K562 (cell line): ENCODE data around the gene NPIPB6. TPM values are rescaled to one million over a fixed set of nuclear protein-coding genes. Genes with fewer than 3 reads are reported as not detected.
A peak's percentile ranks its signal among the peaks of the same experiment; 100 is the strongest.

Source experiments
- BCOR ChIP-seq: fragments of 450-650 bp; IDR thresholded peaks from 2 replicates; pipeline ENCODE4 v1.6.1; 2016
- BDP1 ChIP-seq: IDR thresholded peaks from 3 replicates; pipeline ENCODE4 v1.6.1; 2011; ENCODE audit not compliant: insufficient read length, insufficient read depth
- CC2D1A ChIP-seq: fragments of 450-650 bp; IDR thresholded peaks from 2 replicates; pipeline ENCODE4 v1.6.1; 2017; ENCODE audit warnings: mild to moderate bottlenecking
- FOXA1 ChIP-seq: fragments of 450-650 bp; IDR thresholded peaks from 2 replicates; pipeline ENCODE4 v1.6.1; 2016; ENCODE audit warnings: mild to moderate bottlenecking, borderline replicate concordance
- GATAD2B ChIP-seq: fragments of 450-650 bp; IDR thresholded peaks from 2 replicates; pipeline ENCODE4 v1.6.1; 2017; ENCODE audit warnings: mild to moderate bottlenecking, borderline replicate concordance
- JUND ChIP-seq, 2 experiments: IDR thresholded peaks; 2 replicates in 1 of 2; 3 replicates in 1 of 2; pipeline ENCODE4 v1.6.1; 2011; ENCODE audit warnings: borderline replicate concordance in 2 of 2, low read depth in 2 of 2, low read length in 2 of 2, improper control_type of control experiment in 1 of 2, missing biosample characterization in 1 of 2, missing genetic modification characterization in 1 of 2, missing genetic modification reagents in 1 of 2
- KAT2B ChIP-seq: IDR thresholded peaks from one replicate; pipeline ENCODE4 v1.6.1; 2012; ENCODE audit warnings: low read depth, mild to moderate bottlenecking, control low read depth, inconsistent platforms, low read length, moderate library complexity
- MTA3 ChIP-seq: fragments of 450-650 bp; formaldehyde crosslinking; IDR thresholded peaks from 2 replicates; pipeline ENCODE4 v1.6.1; 2017; ENCODE audit warnings: mild to moderate bottlenecking, borderline replicate concordance
- MXI1 ChIP-seq: IDR thresholded peaks from 2 replicates; pipeline ENCODE4 v1.6.1; 2011; ENCODE audit warnings: low read depth, mild to moderate bottlenecking, improper control_type of control experiment, low read length
- NR2C1 ChIP-seq, 2 experiments: fragments of 450-650 bp; IDR thresholded peaks; 2 replicates each; pipeline ENCODE4 v1.6.1; 2017; ENCODE audit warnings: mild to moderate bottlenecking in 2 of 2, antibody characterized with exemption in 1 of 2, inconsistent platforms in 1 of 2, missing compliant biosample characterization in 1 of 2, missing genetic modification characterization in 1 of 2
- POLR3A ChIP-seq: IDR thresholded peaks from 2 replicates; pipeline ENCODE4 v1.6.1; 2011; ENCODE audit warnings: borderline replicate concordance, mild to moderate bottlenecking, moderate library complexity; ENCODE audit not compliant: insufficient read length, insufficient read depth; ENCODE audit errors: extremely low read depth
- RBFOX2 ChIP-seq: fragments of 200-400 bp; formaldehyde crosslinking; IDR thresholded peaks from 2 replicates; pipeline ENCODE4 v1.6.1; 2017; ENCODE audit warnings: low read depth, mild to moderate bottlenecking, low read length, moderate library complexity
- RBM39 ChIP-seq: fragments of 200-400 bp; formaldehyde crosslinking; optimal IDR thresholded peaks from 2 replicates; pipeline ENCODE3; 2018; ENCODE audit warnings: low read depth, low read length
- REST ChIP-seq, 2 experiments: fragments of 450-650 bp; formaldehyde crosslinking in 1 of 2; IDR thresholded peaks; 2 replicates each; pipeline versions ENCODE4 v1.4.0 to v1.6.1; 2014 to 2020; ENCODE audit warnings: mild to moderate bottlenecking in 2 of 2, borderline replicate concordance in 1 of 2, low read depth in 1 of 2
- SMC3 ChIP-seq: conservative IDR thresholded peaks from 2 replicates; pipeline ENCODE4 v1.6.1; 2011; ENCODE audit warnings: low read depth, low read length, improper control_type of control experiment; ENCODE audit not compliant: insufficient read depth
- SRSF1 ChIP-seq: fragments of 200-400 bp; formaldehyde crosslinking; IDR thresholded peaks from 2 replicates; pipeline ENCODE4 v1.6.1; 2017; ENCODE audit warnings: mild to moderate bottlenecking, low read depth, low read length, moderate library complexity
- STAG1 ChIP-seq: sonication (generic); formaldehyde crosslinking; IDR thresholded peaks from 2 replicates; pipeline ENCODE4 v1.5.0; 2020; ENCODE audit warnings: missing genetic modification reagents, borderline replicate concordance
- ZNF140 ChIP-seq: fragments of 250-450 bp; sonication (Bioruptor Pico); IDR thresholded peaks from 2 replicates; pipeline ENCODE4 v1.8.0; 2021; ENCODE audit warnings: moderate library complexity, mild to moderate bottlenecking, inconsistent platforms
- ZNF668 ChIP-seq: fragments of 250-450 bp; sonication (Bioruptor Pico); IDR thresholded peaks from 2 replicates; pipeline ENCODE4 v1.8.0; 2022; ENCODE audit warnings: mild to moderate bottlenecking, inconsistent platforms
- polyA plus RNA-seq, 8 experiments: library from polyadenylated mRNA; depleted of rRNA in 4 of 8; stranded (reverse) in 5 of 8; unstranded in 3 of 8; fragments of >200 nt; fragmentation: Nextera tagmentation in 2 of 8; fragmentation: Illumina TruSeq in 1 of 8; extraction: Ambion mirVana in 2 of 8; extraction: Trizol in 1 of 8; gene quantifications; 2 replicates each; pipeline versions ENCODE4 v1.2.1 to v1.2.3, GENCODE V29; 2011 to 2014; ENCODE audit warnings: inconsistent platforms in 1 of 8, missing spikeins in 1 of 8
- total RNA-seq, 7 experiments: library from RNA; depleted of rRNA in 6 of 7; stranded (reverse); fragments of >200 nt in 6 of 7; fragmentation: Illumina TruSeq in 2 of 7; extraction: Trizol in 2 of 7; gene quantifications; 2 replicates each; pipeline versions ENCODE4 v1.2.1 to v1.2.3, GENCODE V29; 2011 to 2021; ENCODE audit warnings: low replicate concordance in 1 of 7

The NPIPB6 gene
- total and polyA plus RNA-seq, 9 of the 15 experiments (the other 6 are each of a cell fraction or from before 2014, with no cell fraction given), result 0.03 to 0.91 (median 0.40) TPM; not detected in 1

DNA sequence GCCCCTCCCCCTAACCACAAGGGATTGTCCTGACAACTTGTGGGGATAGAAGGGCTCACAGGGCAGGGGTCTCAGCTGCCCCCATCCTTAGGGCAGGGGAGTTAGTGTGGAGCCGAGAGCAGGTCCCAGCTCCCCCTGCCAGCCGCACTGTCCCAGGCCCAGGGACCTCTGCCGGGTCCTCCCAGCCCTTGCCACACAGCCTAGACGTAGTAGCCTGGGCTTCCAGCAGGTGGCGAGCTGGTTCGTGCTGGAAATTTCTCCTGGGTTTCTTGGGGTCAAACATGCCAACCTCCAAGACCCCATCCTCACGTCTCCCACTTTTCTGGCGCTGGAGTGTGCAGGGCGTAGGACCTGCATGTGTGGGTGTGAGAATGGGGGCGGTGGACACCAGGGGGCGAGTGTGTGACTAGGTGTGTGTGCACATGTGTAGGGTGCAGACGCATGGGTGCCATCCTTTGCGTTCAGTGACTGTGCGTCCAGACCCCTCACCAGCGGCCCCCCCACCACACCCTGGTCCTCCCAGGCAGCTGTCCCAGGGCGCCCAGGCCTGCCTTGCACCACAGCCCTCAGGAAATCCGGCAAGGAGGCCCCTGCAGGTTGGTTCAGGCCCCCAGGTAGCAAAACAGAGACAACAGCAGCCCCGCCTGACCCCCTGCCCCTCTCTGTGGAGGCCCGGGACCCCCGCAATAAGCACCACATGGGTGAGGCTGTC is 41.5 kb downstream of the NPIPB6 start (continued):
- TF ChIP-seq CC2D1A (no peak), KAT2B (no peak), BDP1 (no peak), SMC3 (peak; percentile 25; the same call in 1 of the 2 replicates), RBFOX2 (no peak), FOXA1 (no peak), SRSF1 (no peak), JUND (IDR thresholded peaks at IDR 0.05; ENCODE audit: borderline replicate concordance, low read depth, low read length) (no peak), JUND (tag; IDR thresholded peaks at IDR 0.05; ENCODE audit: borderline replicate concordance, low read depth, low read length) (no peak), REST (IDR thresholded peaks at IDR 0.05; ENCODE audit: borderline replicate concordance) (0 out of 2 replicates have a peak, but pooled peaks have one; percentile 26), REST (CRISPR knock-in tag; IDR thresholded peaks at IDR 0.05; ENCODE audit: low read depth) (no peak), POLR3A (no peak), NR2C1 (IDR thresholded peaks at IDR 0.05) (no peak), NR2C1 (tag; IDR thresholded peaks at IDR 0.05) (no peak), GATAD2B (no peak), RBM39 (no peak), ZNF668 (CRISPR knock-in tag) (no peak), BCOR (no peak), ZNF140 (CRISPR knock-in tag) (no peak), STAG1 (peak; percentile 66; the same call in 1 of the 2 replicates), MXI1 (no peak), MTA3 (no peak)
